Panc1 (cell line): ENCODE data around the gene PPP4R3A.

Experiments
- CTCF ChIP-seq: fragments of 450-650 bp; IDR thresholded peaks from 2 replicates; pipeline ENCODE4 v1.5.1; 2017; ENCODE audit warnings: mild to moderate bottlenecking
- POLR2AphosphoS5 ChIP-seq: IDR thresholded peaks from 2 replicates; pipeline ENCODE4 v1.6.1; 2012; ENCODE audit warnings: mild to moderate bottlenecking, low read depth, low read length, moderate library complexity
- REST ChIP-seq, 2 experiments: IDR thresholded peaks; 2 replicates each; pipeline ENCODE4 v1.6.1; 2011 to 2012; ENCODE audit warnings: low read depth in 2 of 2, control low read depth in 1 of 2, low read length in 1 of 2, mild to moderate bottlenecking in 1 of 2, moderate library complexity in 1 of 2; ENCODE audit not compliant: insufficient read depth in 1 of 2
- TCF7L2 ChIP-seq: IDR thresholded peaks from 2 replicates; pipeline ENCODE4 v1.6.1; 2011; ENCODE audit warnings: mild to moderate bottlenecking, low read depth, low read length, inconsistent platforms

- TF ChIP-seq CTCF, result no peak
- TF ChIP-seq POLR2AphosphoS5, result no peak
- no peak for TF ChIP-seq REST (IDR thresholded peaks at IDR 0.05; ENCODE audit: insufficient read depth in 1 of 2, low read depth in 2 of 2, low read length in 1 of 2)
- TF ChIP-seq TCF7L2, result no peak
These were observed 65.6 kb downstream of the PPP4R3A start for GRCh38 chr14:91444335-91445020.
